Measurements from ENCODE around the gene FYCO1. TPM values are rescaled to one million over a fixed set of nuclear protein-coding genes. Genes with fewer than 3 reads are reported as not detected.

The FYCO1 gene
- total RNA-seq, 4 donors from 2014 or later = 35.8 to 51.2 (median 43.8) TPM

GRCh38 chr3:45936261-45936660 lies 59.4 kb downstream of the FYCO1 start:
- peaks cover 0 to 58% (median 0%) of the 10 kb centered on the region in 3 donors for H3K36me3 ChIP-seq
- no peak overlapping the region for H3K27ac ChIP-seq
- H3K9me3 ChIP-seq = no peaks in the 10 kb centered on the region
- H3K4me3 ChIP-seq = no peak overlapping the region
- no peaks in the 10 kb centered on the region for H3K27me3 ChIP-seq
- H3K4me1 ChIP-seq = no peaks in the 10 kb centered on the region
- DNase-seq = peak in 1 of 3 donors; percentile 15
- no peak for TF ChIP-seq POLR2A (IDR thresholded peaks at IDR 0.05)
- no peak for TF ChIP-seq CTCF (IDR thresholded peaks at IDR 0.05)

GRCh38 chr3:45933591-45933990 lies 62.0 kb downstream of the FYCO1 start:
- H3K36me3 ChIP-seq = peaks cover 0 to 85% (median 0%) of the 10 kb centered on the region in 3 donors
- H3K9me3 ChIP-seq = no peaks in the 10 kb centered on the region
- DNase-seq = no peak
- H3K4me1 ChIP-seq = no peaks in the 10 kb centered on the region
- H3K27ac ChIP-seq = no peak overlapping the region
- H3K4me3 ChIP-seq = no peak overlapping the region
- H3K27me3 ChIP-seq = no peaks in the 10 kb centered on the region
- no peak for TF ChIP-seq CTCF (IDR thresholded peaks at IDR 0.05)
- TF ChIP-seq POLR2A (IDR thresholded peaks at IDR 0.05) = no peak

GRCh38 chr3:45932112-45932511 lies 63.5 kb downstream of the FYCO1 start:
- peak in 1 of 3 donors; percentile 19 for DNase-seq
- TF ChIP-seq POLR2A (IDR thresholded peaks at IDR 0.05) (no peak), CTCF (IDR thresholded peaks at IDR 0.05) (no peak)
- Histone ChIP-seq H3K4me3 (no peak overlapping the region), H3K4me1 (no peaks in the 10 kb centered on the region), H3K36me3 (peaks cover 0 to 92% (median 0%) of the 10 kb centered on the region in 3 donors), H3K27me3 (no peaks in the 10 kb centered on the region), H3K9me3 (no peaks in the 10 kb centered on the region), H3K27ac (no peak overlapping the region)

- no peak for DNase-seq
- no peaks in the 10 kb centered on the region for H3K4me1 ChIP-seq
- TF ChIP-seq CTCF (IDR thresholded peaks at IDR 0.05) (no peak), POLR2A (IDR thresholded peaks at IDR 0.05) (no peak)
- H3K27me3 ChIP-seq = no peaks in the 10 kb centered on the region
- no peaks in the 10 kb centered on the region for H3K9me3 ChIP-seq
- H3K27ac ChIP-seq = no peak overlapping the region
- peaks cover 0 to 93% (median 0%) of the 10 kb centered on the region in 3 donors for H3K36me3 ChIP-seq
- H3K4me3 ChIP-seq = no peak overlapping the region
Observed at GRCh38 chr3:45931496-45931895, 64.1 kb downstream of the FYCO1 start.

- Histone ChIP-seq H3K27me3 (no peaks in the 10 kb centered on the region), H3K4me3 (no peak overlapping the region), H3K27ac (no peak overlapping the region), H3K4me1 (no peaks in the 10 kb centered on the region), H3K36me3 (peaks cover 0 to 76% (median 0%) of the 10 kb centered on the region in 3 donors), H3K9me3 (no peaks in the 10 kb centered on the region)
- no peak for TF ChIP-seq POLR2A (IDR thresholded peaks at IDR 0.05)
- peak; percentile 57 to 81 (median 69) for TF ChIP-seq CTCF (IDR thresholded peaks at IDR 0.05)
- DNase-seq = peak; percentile 61 to 76 (median 69)
Observed at GRCh38 chr3:45929042-45929679, 66.5 kb downstream of the FYCO1 start.

Measured in Peyer's patch (tissue), 4 donors.